GM03348 (cell line): ENCODE results near the gene ATRNL1.
"Not testable (repeated sequence)": the region's sequence is repeated elsewhere in the genome, so short reads cannot be mapped to it uniquely, and the experiment has no call there.

Experiments used
- DNase-seq: peaks from one replicate; pipeline ENCODE4 v3.0.0; 2012; ENCODE audit warnings: low spot score

ATRNL1 gene

DNA sequence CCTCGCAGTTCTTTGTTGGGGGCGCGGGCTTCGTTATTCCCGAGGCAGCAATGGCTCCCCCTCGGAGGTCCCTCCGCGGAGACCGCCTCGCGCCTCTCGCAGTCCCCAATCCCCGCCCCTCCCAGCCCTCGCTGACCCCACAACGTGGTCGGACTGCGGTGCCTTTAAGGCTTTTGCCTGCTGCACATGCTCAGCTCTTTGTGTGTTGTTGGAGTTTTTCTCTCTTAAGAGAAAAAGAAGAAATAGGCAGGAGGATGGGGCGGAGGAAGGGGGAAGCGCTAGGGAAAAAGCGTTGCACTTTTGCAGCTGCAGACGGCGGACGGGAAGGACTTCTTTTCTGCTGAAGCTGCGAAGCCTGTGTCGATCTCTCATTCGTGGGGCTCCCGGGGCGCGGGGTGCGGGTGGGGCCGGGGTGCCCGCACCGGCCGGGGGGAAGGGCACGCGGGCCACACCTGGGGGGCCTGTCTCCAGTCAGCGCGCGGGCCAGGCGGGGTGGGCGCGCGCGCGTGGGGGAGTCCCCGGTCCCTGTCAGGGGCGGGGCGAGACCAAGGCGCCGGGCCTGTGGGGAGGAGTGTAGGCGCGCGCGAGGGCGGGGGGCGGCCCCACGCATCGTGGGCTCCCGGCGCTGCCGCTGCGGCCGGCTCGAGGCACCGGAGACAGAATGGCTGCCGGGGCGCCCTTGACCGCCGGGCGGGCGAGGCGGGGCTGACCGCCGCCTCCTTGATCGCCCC is 445 bp upstream of the ATRNL1 start:
- peak; percentile 44 for DNase-seq

DNA sequence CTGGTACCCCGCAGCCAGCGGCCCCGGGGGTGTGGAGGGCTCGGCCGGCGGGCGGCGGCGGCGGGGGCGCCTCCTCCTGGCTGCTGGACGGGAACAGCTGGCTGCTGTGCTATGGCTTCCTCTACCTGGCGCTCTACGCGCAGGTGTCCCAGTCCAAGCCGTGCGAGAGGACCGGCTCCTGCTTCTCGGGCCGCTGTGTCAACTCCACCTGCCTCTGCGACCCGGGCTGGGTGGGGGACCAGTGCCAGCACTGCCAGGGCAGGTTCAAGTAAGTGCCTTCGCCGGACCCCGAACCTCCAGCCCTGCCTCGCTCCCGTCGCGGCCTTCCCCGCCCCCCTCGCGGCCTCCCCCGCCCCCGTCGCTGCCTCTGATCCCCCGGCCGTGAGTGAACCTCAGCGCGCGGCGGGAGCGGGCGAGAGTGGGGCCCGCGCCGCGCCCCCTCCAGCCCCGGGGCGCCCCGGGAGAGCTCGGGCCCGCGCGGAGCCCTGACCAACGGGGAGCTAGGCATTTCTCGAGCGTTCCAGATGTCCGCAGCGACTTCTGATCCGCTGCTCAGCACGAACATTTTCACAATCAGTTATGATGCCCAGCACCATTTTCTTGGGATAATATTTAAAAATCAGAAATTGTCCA is 727 bp downstream of the ATRNL1 start:
- peak; percentile 8 for DNase-seq

DNA sequence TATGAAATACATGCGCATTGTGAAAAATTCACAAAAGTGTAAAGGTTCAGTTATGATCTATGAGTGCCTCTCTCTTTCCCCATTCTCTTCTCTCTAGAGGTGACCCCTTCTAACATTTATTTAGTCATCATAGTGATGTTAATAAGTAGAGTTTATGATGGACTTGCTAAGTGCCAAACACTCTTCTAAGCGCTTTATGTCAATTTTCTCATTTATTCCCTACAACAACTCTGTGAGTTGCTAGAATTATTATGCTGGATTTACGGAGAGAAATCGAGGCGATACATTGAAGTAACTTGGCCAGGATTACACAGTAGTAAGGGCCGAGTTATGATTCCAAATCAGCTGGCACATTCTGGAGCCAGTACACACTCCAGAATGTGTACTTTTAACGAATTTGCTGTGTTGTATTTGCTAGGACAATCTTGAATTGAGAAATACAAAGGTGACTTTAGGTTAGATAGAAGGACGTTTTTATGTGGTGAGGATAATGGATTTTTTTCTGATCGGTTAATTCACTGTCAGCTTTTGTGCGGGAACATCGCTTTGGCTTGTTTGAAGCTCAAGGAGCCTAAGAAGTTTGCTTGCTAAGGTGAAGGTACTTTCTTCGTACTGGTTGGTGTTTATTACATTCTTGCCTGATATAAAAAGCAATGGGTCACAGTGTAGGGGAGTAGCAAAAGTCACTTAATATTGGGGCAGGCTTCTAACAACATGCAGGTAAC is 1.4 kb downstream of the ATRNL1 start:
- DNase-seq: no peak

DNA sequence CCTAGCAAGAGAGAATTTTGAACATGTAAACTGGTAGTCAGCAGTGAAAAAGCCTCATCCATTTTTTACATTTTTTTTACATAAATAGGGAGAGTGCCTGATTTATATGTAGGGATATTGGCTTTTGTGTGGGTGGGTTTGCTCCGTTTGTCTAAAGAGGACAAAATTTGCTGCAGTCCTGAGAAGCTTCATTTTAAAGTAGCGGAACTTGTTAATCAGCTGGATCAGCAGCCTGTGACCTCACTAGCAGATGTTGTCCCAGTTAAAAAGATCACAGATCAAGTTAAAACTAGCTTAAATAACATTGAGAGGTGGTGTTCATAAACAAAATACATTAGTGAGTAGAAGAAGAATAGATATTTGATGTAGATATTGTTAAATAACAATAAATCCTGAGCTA is 2.6 kb downstream of the ATRNL1 start:
- no peak for DNase-seq

DNA sequence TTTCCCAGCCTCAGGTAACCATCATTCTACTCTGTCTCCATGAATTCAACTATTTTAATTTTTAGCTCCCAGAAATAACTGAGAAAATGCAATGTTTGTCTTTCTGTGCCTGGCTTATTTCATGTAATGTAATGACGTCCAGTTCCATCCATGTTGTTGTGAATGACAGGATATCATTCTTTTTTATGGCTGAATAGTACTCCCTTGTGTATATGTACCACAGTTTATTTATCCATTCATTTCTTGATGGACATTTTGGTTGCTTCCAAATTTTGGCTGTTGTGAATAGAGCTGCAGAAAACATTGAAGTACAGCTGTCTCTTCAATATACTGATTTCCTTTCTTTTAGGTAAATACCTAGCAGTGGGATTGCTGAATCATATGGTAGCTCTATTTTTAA is 10.5 kb downstream of the ATRNL1 start:
- DNase-seq: no peak

DNA sequence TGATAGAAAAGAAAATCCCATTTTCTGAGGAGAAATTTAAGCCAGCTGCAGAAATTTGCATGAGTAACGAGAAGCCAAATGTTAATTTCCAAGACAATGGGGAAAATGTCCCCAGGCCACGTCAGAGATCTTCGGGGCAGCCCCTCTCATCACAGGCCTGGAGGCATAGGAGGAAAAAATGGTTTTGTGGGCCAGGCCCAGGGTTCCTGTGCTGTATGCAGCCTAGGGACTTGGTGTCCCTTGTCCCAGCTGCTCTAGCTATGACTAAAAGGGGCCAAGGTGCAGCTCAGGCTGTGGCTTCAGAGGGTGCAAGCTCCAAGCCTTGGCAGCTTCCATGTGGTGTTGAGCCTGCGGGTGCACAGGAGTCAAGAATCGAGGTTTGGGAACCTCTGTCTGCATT is 12.2 kb downstream of the ATRNL1 start:
- DNase-seq: not testable (repeated sequence)

DNA sequence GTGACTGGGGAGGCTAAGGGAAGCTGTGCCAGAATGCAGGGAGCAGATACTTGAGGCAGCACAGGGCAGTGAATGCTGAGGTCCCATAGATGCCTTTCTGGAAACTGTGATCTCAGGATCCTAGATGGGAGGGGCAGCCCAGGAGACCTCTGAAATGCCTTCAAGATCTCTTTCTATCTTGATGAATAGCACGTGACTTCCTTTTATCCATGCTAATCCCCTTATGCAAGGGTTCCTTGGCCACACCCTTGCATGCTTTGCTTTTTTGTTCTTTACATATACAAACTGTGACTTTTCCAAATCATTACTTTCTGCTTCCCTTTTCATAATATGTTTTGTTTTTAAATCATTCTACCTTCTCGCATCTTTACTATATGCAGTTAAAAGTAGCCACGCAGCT is 14.7 kb downstream of the ATRNL1 start:
- no peak for DNase-seq

DNA sequence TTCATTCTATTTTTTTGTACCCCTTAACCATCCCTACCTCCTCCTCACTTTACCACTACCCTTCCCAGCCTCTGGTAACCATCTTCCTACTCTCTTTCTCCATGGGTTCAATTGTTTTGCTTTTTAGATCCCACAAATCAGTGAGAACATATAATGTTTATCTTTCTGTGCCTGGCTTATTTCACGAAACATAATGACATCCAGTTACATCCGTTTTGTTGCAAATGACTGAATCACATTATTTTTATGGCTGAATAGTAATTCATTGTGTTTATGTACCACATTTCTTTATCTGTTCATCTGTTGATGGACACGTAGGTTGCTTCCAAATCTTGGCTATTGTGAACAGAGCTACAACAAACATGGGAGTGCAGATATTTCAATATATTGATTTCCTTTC is 24.1 kb downstream of the ATRNL1 start:
- no peak for DNase-seq

DNA sequence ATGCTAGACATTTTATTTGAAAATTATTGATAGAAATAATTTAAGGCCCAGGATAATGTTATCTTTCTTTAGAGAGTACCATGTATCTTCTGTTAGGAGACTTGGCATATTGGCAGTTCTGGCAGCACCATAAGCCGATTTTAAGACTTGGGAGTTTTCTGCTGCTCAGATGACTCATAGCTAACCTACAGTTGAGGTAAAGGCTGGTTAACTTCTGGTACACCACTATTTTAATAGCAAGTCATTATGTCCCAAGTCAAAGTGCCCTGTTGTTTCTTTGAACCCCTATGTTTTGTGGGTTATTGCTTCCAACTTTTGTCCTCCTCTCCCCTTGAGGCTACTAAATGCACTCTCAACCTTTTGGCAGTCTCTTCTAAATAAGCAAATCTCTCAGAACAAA is 25.2 kb downstream of the ATRNL1 start:
- no peak for DNase-seq

DNA sequence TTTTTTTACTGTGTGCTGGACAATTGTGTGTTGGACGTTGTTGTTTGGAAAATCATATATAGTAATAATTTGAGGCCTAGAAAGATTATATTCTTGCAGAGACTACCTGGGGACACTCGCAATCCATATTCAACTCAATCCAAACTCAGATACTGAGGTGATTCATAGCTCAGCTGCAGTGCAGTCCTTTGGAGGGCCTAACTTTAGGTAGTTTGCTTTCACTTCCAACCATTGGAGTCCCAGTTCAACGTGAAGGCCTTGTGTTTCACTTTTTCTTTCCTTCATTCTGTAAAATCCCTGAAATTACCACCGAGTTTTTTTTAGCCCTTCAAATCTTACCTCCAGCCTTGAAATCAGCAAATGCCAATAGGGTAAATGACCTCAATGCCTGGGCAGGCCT is 32.3 kb downstream of the ATRNL1 start:
- DNase-seq: no peak

DNA sequence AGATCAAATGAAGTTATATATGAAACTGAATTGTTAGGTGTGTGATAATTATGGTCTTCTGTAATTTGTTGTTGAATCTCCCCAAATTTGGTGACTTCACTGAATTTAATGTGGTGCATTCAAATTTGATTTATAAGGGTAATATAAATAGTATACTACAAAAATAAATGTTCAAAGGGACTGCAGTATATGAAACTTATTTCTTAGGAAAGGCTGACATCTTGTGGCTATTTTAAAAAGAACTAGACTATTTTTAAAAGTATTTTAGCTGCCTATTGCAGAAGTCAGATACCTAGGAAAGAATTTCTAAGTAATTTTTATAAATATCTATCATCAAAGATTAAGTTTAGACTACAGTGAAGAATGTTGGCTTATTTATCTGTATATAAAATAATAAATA is 36.6 kb downstream of the ATRNL1 start:
- peak; percentile 29 for DNase-seq

DNA sequence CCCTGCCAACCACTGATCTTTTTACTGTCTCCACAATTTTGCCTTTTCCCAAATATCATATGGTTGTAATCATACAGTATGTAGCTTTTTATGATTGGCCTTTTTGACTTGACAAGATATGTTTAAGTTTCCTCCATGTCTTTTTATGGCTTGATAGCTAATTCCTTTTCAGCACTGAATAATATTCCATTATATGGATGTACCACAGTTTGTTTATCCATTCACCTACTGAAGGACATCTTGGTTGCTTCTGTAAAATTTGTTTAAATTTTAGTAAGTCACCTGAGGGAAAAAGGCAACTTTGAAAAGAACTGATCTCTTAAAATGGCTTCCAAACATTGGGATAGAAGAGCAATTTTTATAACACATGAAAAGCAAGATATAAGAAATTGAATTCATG is 43.5 kb downstream of the ATRNL1 start:
- no peak for DNase-seq

DNA sequence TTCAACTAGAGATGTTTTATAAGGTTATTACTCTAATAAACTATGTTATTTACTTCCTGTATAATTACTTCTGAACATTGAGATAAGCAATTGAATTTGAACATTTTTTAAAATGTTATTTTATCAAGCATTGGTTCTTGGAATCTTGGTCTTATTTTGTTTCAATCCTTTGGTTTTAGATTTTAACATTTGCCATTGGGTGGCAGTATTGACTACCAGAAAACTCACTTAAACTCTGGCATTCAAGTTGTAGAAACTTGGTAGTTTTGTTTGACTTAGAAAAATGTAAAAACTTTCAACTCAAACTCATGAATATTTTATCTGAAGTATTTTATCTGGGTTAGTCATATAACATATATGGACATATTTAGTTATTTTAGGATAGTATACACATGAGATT is 48.1 kb downstream of the ATRNL1 start:
- DNase-seq: peak; percentile 24

DNA sequence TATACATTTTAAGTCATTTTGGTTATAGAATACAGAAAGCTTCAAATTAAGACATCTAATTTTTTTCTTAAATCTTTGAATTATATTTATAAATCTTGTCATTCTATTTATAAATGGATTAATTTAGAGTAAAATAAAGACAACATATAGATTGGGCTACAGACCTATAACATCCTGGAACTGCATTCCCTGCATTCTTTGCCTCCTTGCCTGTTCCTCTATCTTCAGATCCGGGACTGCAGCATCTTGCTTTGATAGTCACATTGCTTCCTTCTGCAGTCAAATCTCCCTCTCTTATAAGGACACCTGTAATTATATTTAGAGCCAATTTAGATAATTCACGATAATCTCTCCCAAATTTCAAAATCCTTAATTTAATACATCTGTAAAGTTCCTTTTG is 64.2 kb downstream of the ATRNL1 start:
- no peak for DNase-seq

DNA sequence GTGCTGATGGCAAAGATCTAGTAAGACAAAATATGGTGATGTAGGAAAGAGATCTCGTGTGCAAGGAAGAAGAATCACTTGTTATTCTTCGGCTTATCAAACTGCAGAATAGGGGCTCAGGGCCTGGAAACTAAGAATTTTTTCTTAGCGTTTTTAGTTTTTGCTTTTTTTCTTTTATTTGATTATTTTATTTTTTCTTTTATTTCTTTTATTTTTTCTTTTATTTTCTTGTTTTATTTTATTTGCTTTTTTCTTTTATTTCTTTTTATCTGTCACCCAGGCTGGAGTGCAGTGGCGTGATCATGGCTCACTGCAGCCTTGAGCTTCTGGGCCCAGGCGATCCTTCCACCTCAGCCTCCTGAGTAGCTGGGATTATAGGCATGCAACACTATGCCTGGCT is 70.0 kb downstream of the ATRNL1 start:
- no peak for DNase-seq

DNA sequence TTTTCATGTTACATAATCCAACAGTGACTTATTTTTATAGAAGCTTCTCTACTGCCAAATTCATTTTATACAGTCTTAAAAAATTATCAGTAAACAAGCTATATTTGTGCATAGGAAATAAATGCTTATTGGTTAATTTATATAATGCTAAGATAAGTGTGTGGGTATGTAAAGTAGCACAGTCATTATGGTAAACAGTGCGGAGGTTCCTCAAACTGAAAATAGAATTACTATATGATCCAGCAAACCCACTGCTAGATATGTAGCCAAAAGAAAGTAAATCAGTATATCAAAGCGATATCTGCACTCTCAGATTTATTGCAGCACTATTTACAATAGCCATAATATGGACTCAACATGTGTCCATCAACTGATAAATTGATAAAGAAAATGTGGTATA is 71.1 kb downstream of the ATRNL1 start:
- no peak for DNase-seq

DNA sequence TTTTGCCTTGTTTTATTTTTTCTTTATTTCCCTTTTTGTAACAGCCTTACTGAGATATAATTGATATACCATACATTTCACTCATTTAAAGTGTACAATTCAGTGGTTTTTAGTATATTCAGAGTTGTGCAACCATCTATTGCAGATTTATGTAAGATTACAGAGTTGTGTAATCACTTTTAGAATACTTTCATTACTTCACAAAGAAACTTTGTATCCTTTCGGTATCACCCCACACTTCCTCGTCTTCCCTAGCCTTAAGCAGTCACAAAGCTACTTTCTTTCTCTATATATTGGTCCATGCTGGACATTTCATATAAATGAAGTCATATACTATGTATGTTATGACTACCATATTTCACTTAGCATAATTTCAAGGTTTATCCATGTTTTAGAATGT is 74.6 kb downstream of the ATRNL1 start:
- no peak for DNase-seq

DNA sequence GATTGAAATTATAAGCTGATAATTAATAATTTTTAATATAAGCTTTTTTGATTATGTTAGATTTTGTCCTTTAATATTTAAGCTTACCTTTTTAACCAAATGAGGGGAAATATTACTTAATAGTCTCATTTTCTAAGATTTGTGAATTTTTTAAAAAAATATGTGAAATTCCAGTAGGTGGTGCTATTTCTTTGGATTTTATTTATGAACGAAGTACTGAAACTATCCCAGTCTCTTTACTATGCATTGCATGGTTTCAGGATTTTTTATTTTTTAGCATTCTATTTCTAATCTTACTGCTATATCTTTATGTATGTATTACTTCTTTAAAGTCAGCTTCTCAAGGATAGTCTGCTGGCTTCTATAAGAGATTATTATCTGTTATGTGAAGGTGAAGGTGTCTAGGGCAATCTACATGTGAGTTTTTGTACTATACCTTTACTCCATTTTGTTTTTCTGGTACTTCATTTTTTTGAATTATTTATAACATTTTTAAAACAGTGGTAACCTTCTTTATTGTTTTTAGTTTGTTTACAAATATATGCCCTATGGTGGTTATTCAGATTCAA is 78.3 kb downstream of the ATRNL1 start:
- DNase-seq: peak; percentile 9

DNA sequence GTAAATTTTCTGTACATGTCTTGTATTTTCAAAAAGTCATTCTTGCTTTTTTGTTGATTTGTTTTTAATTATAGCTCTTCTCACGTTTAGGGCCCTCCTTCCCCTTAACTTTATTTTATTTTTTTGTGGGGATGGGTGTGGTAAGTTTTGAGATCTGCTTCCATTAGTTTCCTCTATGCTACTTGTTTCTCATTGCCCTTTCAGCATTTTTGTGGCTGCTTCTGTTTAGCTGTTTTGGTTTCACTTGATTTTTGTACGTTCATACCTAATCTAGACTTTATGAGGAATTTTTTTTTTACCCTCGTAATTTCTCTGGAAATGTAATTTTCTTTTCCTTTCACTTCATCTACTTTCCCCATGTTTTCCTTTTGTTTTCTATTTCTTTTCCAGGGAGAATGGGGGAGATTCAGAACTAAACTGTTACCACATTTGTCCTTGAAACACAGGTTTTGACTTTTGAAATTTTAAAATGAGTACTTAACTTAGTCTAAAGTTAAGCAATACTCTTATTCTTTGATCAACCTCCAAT is 80.8 kb downstream of the ATRNL1 start:
- DNase-seq: no peak

DNA sequence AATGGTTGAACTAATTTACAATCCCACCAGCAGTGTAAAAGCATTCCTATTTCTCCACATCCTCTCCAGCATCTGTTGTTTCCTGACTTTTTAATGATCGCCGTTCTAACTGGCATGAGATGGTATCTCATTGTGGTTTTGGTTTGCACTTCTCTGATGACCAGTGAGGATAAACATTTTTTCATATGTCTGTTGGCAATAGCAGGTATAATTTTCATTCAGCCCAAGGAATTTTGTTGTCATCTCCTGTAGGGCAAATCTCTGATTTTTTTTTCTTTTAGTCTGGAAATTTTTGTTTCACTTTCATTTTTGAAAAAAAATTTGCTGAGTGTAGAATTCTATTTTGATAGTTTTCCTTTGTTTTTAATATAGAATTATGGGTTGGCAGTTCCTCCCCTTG is 114.1 kb downstream of the ATRNL1 start:
- not testable (repeated sequence) for DNase-seq

DNA sequence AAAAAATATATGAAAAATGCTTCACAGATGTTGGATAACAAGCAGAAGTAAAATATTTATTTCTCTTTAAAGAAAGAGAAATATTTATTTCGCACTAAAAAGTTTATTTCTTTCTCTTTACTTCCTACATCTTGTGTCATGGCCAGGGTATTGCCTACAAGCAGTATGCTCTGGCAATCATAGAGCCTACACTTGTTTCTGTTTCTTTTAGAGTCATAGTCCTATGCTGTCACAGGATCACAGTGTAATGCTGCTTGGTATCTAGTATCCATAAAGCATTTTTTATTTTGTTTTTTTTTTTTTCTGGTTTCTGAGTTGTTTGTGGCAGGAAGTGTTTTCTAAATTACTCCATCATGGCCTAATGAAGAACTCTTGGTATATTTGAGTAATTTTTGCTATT is 116.0 kb downstream of the ATRNL1 start:
- DNase-seq: no peak

DNA sequence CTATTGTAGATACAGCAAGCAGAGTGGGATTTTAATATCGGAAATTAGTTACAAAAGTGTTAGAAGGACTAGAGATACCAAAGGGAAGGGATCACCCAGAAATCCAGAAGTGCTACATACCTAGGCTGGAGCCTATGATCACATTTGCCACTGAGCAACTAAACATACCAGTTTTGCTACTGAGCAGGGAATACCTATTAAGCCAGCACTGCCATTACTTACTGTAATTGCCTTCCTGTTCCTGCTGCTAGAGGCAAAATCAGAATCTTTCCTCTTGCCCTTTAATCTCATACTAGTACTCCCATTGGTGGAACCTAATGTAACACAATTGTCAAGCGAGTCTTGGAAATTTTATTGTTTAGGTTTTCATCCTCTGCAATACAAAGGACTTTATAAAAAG is 121.7 kb downstream of the ATRNL1 start:
- no peak for DNase-seq

DNA sequence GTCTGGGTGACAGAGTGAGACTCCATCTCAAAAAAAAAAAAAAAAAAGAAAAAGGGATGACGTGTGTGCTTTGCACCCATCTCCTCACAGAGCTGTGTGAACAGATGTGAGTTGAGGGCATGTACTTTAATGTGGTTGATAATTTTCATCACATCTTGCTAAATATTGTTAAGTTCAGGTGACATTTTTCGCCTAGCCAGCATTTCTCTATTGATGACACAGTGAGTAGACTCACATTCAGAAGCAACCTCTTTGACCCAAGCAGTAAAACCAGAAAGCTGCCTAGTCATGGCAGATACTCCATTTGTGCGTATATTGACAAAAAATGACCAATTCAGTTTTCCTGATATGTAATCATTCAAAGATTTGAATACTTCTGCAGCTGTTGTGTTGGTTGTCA is 126.0 kb downstream of the ATRNL1 start:
- DNase-seq: no peak
